Liver (tissue), 9 donors: Measurements from ENCODE around the gene PTGES. TPM values are rescaled to one million over a fixed set of nuclear protein-coding genes. Genes with fewer than 3 reads are reported as not detected.

ENCODE experiments used
- DNase-seq: peaks from one replicate; pipeline ENCODE4 v3.0.0-alpha.2; 2017; ENCODE audit warnings: low spot score
- H3K27ac ChIP-seq, 2 donors: one replicate each; pipeline ENCODE4 v1.7.0; 2013; ENCODE audit warnings: inconsistent platforms in 2 of 2, low read length in 2 of 2, control low read depth in 1 of 2, low read depth in 1 of 2, mild to moderate bottlenecking in 1 of 2
- H3K27me3 ChIP-seq, 4 donors: one replicate each; pipeline versions ENCODE4 v1.6.1 to v1.7.0; 2013; ENCODE audit warnings: low read length in 3 of 4, inconsistent platforms in 1 of 4, mild to moderate bottlenecking in 1 of 4, moderate library complexity in 1 of 4; ENCODE audit not compliant: control insufficient read depth in 4 of 4, insufficient read depth in 4 of 4
- H3K36me3 ChIP-seq, 4 donors: one replicate each; pipeline versions ENCODE4 v1.6.1 to v1.7.0; 2013; ENCODE audit warnings: low read length in 3 of 4, mild to moderate bottlenecking in 3 of 4, low read depth in 1 of 4, moderate library complexity in 1 of 4; ENCODE audit not compliant: control insufficient read depth in 4 of 4, insufficient read depth in 3 of 4
- H3K4me1 ChIP-seq, 4 donors: one replicate each; pipeline versions ENCODE4 v1.6.1 to v1.7.0; 2013; ENCODE audit warnings: low read length in 3 of 4, mild to moderate bottlenecking in 3 of 4, moderate library complexity in 1 of 4; ENCODE audit not compliant: control insufficient read depth in 4 of 4, insufficient read depth in 4 of 4
- H3K4me3 ChIP-seq, 3 donors: one replicate each; pipeline versions ENCODE4 v1.6.1 to v1.7.0; 2013; ENCODE audit warnings: low read length in 3 of 3, control low read depth in 1 of 3, low read depth in 1 of 3, mild to moderate bottlenecking in 1 of 3
- H3K9ac ChIP-seq, 2 donors: one replicate each; pipeline ENCODE4 v1.7.0; 2013; ENCODE audit warnings: low read length in 2 of 2, mild to moderate bottlenecking in 2 of 2, moderate library complexity in 2 of 2, control low read depth in 1 of 2, low read depth in 1 of 2
- H3K9me3 ChIP-seq, 4 donors: one replicate each; pipeline versions ENCODE4 v1.6.1 to v1.7.0; 2013; ENCODE audit warnings: low read length in 3 of 4; ENCODE audit not compliant: control insufficient read depth in 4 of 4
- CTCF ChIP-seq: fragments of 150-350 bp; IDR thresholded peaks from 2 replicates; pipeline ENCODE4 v1.5.1; 2017; ENCODE audit warnings: improper control_type of control experiment, low read depth, low read length; ENCODE audit not compliant: missing input control
- FOXA1 ChIP-seq: IDR thresholded peaks from 2 replicates; pipeline ENCODE4 v1.6.1; 2016; ENCODE audit warnings: antibody characterized with exemption
- FOXA2 ChIP-seq: IDR thresholded peaks from 2 replicates; pipeline ENCODE4 v1.6.1; 2016; ENCODE audit warnings: antibody characterized with exemption
- HNF4A ChIP-seq, 2 donors: conservative IDR thresholded peaks; 2 replicates each; pipeline ENCODE4 v1.6.1; 2016; ENCODE audit warnings: antibody characterized with exemption in 2 of 2, mild to moderate bottlenecking in 2 of 2
- HNF4G ChIP-seq: IDR thresholded peaks from 2 replicates; pipeline ENCODE4 v1.6.1; 2016; ENCODE audit warnings: antibody characterized with exemption
- JUND ChIP-seq, 2 donors: IDR thresholded peaks; 2 replicates each; pipeline ENCODE4 v1.6.1; 2016; ENCODE audit warnings: antibody characterized with exemption in 2 of 2
- NR2F2 ChIP-seq: IDR thresholded peaks from 2 replicates; pipeline ENCODE4 v1.6.1; 2016; ENCODE audit warnings: antibody characterized with exemption
- RAD21 ChIP-seq, 2 donors: IDR thresholded peaks; 2 replicates each; pipeline ENCODE4 v1.6.1; 2016; ENCODE audit warnings: antibody characterized with exemption in 2 of 2, mild to moderate bottlenecking in 2 of 2
- REST ChIP-seq: IDR thresholded peaks from 2 replicates; pipeline ENCODE4 v1.6.1; 2016; ENCODE audit warnings: antibody characterized with exemption, mild to moderate bottlenecking
- RXRA ChIP-seq, 2 donors: IDR thresholded peaks; 2 replicates each; pipeline ENCODE4 v1.6.1; 2017 to 2018; ENCODE audit warnings: antibody characterized with exemption in 2 of 2, mild to moderate bottlenecking in 1 of 2
- SP1 ChIP-seq: IDR thresholded peaks from 2 replicates; pipeline ENCODE4 v1.6.1; 2018; ENCODE audit warnings: antibody characterized with exemption, mild to moderate bottlenecking
- TAF1 ChIP-seq: conservative IDR thresholded peaks from 2 replicates; pipeline ENCODE4 v1.6.1; 2016; ENCODE audit warnings: antibody characterized with exemption, mild to moderate bottlenecking
- YY1 ChIP-seq: IDR thresholded peaks from 2 replicates; pipeline ENCODE4 v1.6.1; 2016; ENCODE audit warnings: antibody characterized with exemption, mild to moderate bottlenecking
- WGBS: extraction: QIAGEN DNeasy Blood & Tissue Kit; methylation state at CpG from one replicate; pipeline ENCODE4 v1.1.7; 2013; 5-methylcytosine and 5-hydroxymethylcytosine counted together
- polyA plus RNA-seq, 2 donors: library from polyadenylated mRNA; stranded (reverse) in 1 of 2; unstranded in 1 of 2; fragments of 200-250 nt in 1 of 2; fragments of >200 nt in 1 of 2; fragmentation: Nextera tagmentation in 1 of 2; extraction: Ambion mirVana in 1 of 2; gene quantifications; one replicate each; pipeline versions ENCODE4 v1.2.1 to v1.2.3, GENCODE V29; 2013 to 2015
- total RNA-seq, 2 donors: library from RNA; depleted of rRNA; stranded (reverse); fragments of >200 nt; gene quantifications; one replicate each; pipeline ENCODE4 v1.2.3, GENCODE V29; 2014
- TF ChIP-seq, protein P1 (sequence below): IDR thresholded peaks from 2 replicates; pipeline ENCODE4 v1.6.1; 2016; ENCODE audit warnings: antibody characterized with exemption
- TF ChIP-seq, protein P2 (sequence below): IDR thresholded peaks from 2 replicates; pipeline ENCODE4 v1.6.1; 2016; ENCODE audit warnings: antibody characterized with exemption
- TF ChIP-seq, protein P3 (sequence below): IDR thresholded peaks from 2 replicates; pipeline ENCODE4 v1.6.1; 2016; ENCODE audit warnings: antibody characterized with exemption
- donor health status: healthy.
- donor health status: healthy.
- donor health status: healthy.
- donor health status: healthy.
- donor health status: healthy.

PTGES gene
- total and polyA plus RNA-seq, 4 donors, result 0.07 to 0.47 (median 0.17) TPM; not detected in 1

DNA sequence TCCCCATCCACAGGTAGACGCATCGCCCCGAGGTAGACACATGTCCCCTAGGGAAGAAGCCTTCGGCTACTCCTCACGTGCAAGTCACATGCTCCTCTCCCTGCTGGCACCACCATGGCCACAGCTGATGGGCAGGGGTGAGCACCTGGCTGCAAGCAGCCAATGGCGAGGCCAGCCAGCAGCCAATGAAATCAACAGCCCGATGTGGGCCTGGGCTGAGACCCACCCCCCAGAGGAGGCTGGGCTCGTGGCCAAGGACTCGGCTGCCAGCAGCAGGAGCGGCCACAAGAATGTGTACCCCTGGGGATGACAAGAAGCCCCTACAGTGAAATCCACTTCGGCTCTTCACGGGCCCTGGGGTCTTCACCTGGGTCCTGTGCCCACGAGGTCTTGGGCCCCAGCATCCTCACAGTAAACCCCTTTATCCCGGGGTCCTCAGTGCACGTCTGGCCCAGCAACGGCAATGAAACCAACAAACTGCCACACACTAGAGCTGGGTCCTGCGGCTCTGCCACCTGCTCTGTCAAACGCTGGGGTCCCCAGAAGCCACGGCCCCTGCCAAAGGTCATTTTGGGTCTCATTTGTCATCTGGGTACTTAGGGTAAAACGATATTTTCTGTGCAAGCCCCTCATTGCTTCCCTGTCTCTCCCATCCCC, 22.1 kb upstream of the PTGES start:
- H3K27me3 ChIP-seq, result no peaks in the 10 kb centered on the region
- no peak for DNase-seq
- 86% methylated on average over 20 of the region's 20 CpGs for WGBS
- H3K9me3 ChIP-seq, result no peaks in the 10 kb centered on the region
- H3K36me3 ChIP-seq, result no peaks in the 10 kb centered on the region
- H3K9ac ChIP-seq, result no peak overlapping the region
- no peak for TF ChIP-seq HNF4A (conservative IDR thresholded peaks at IDR 0.05)
- no peak for TF ChIP-seq HNF4G
- no peak for TF ChIP-seq FOXA2
- TF ChIP-seq NR2F2, result no peak
- TF ChIP-seq SP1, result no peak
- TF ChIP-seq CTCF, result no peak
- TF ChIP-seq TAF1, result no peak
- TF ChIP-seq, protein P1, sequence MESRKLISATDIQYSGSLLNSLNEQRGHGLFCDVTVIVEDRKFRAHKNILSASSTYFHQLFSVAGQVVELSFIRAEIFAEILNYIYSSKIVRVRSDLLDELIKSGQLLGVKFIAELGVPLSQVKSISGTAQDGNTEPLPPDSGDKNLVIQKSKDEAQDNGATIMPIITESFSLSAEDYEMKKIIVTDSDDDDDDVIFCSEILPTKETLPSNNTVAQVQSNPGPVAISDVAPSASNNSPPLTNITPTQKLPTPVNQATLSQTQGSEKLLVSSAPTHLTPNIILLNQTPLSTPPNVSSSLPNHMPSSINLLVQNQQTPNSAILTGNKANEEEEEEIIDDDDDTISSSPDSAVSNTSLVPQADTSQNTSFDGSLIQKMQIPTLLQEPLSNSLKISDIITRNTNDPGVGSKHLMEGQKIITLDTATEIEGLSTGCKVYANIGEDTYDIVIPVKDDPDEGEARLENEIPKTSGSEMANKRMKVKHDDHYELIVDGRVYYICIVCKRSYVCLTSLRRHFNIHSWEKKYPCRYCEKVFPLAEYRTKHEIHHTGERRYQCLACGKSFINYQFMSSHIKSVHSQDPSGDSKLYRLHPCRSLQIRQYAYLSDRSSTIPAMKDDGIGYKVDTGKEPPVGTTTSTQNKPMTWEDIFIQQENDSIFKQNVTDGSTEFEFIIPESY, result no peak
- TF ChIP-seq YY1, result no peak
- TF ChIP-seq, protein P2, sequence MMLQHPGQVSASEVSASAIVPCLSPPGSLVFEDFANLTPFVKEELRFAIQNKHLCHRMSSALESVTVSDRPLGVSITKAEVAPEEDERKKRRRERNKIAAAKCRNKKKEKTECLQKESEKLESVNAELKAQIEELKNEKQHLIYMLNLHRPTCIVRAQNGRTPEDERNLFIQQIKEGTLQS, result no peak
- no peak for TF ChIP-seq RAD21 (IDR thresholded peaks at IDR 0.05)
- TF ChIP-seq RXRA (IDR thresholded peaks at IDR 0.05), result no peak
- TF ChIP-seq JUND (IDR thresholded peaks at IDR 0.05), result no peak
- no peak for TF ChIP-seq FOXA1
- no peak for TF ChIP-seq REST
- TF ChIP-seq, protein P3, sequence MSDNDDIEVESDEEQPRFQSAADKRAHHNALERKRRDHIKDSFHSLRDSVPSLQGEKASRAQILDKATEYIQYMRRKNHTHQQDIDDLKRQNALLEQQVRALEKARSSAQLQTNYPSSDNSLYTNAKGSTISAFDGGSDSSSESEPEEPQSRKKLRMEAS, result no peak
- no peak overlapping the region for H3K27ac ChIP-seq
- no peaks in the 10 kb centered on the region for H3K4me1 ChIP-seq
- no peak overlapping the region for H3K4me3 ChIP-seq
